CD14-positive monocyte (primary cell): ENCODE results near the gene PDE6H. TPM values are rescaled to one million over a fixed set of nuclear protein-coding genes. Genes with fewer than 3 reads are reported as not detected.

Experiments used
- DNase-seq, 3 donors: peaks; one replicate each; pipeline ENCODE4 v3.0.0-alpha.2; 2011 to 2022
- H2AFZ ChIP-seq: 2 replicates; pipeline ENCODE4 v1.6.0; 2012; ENCODE audit warnings: mild to moderate bottlenecking, low read depth, low read length, inconsistent platforms; ENCODE audit not compliant: insufficient read depth, poor library complexity, severe bottlenecking
- H3K27ac ChIP-seq, 2 donors: 1 replicate in 1 of 2; 2 replicates in 1 of 2; pipeline ENCODE4 v1.5.1; 2012 to 2013; ENCODE audit warnings: low read length in 2 of 2, control low read depth in 1 of 2, inconsistent platforms in 1 of 2, low read depth in 1 of 2, mild to moderate bottlenecking in 1 of 2
- H3K27me3 ChIP-seq, 2 donors: one replicate each; pipeline versions ENCODE4 v1.6.0 to v1.6.1; 2011 to 2013; ENCODE audit warnings: low read length in 2 of 2; ENCODE audit not compliant: control insufficient read depth in 2 of 2, insufficient read depth in 2 of 2
- H3K36me3 ChIP-seq, 2 donors: replicated peaks in 1 of 2; 1 replicate in 1 of 2; 2 replicates in 1 of 2; pipeline versions ENCODE4 v1.5.1 to v1.6.1; 2012 to 2013; ENCODE audit warnings: low read length in 2 of 2, control low read depth in 1 of 2, inconsistent platforms in 1 of 2, mild to moderate bottlenecking in 1 of 2; ENCODE audit not compliant: insufficient read depth in 2 of 2, control insufficient read depth in 1 of 2
- H3K4me1 ChIP-seq, 2 donors: 1 replicate in 1 of 2; 2 replicates in 1 of 2; pipeline versions ENCODE4 v1.5.1 to v1.6.1; 2012 to 2013; ENCODE audit warnings: low read length in 2 of 2, control low read depth in 1 of 2, inconsistent platforms in 1 of 2, mild to moderate bottlenecking in 1 of 2, moderate library complexity in 1 of 2; ENCODE audit not compliant: insufficient read depth in 2 of 2, control insufficient read depth in 1 of 2
- H3K4me2 ChIP-seq: replicated peaks from 2 replicates; pipeline ENCODE3; 2012; ENCODE audit warnings: low read length, moderate library complexity, mild to moderate bottlenecking; ENCODE audit not compliant: poor library complexity, severe bottlenecking; ENCODE audit errors: extremely low read depth
- H3K4me3 ChIP-seq, 3 experiments: fragments of 200-600 bp in 1 of 3; sonication (generic) in 1 of 3; replicated peaks in 1 of 3; 1 replicate in 2 of 3; 2 replicates in 1 of 3; pipeline ENCODE4 v1.5.1; 2011 to 2013; ENCODE audit warnings: low read length in 3 of 3, mild to moderate bottlenecking in 3 of 3, control low read depth in 2 of 3, low read depth in 2 of 3, inconsistent platforms in 1 of 3, moderate library complexity in 1 of 3
- H3K79me2 ChIP-seq: 2 replicates; pipeline ENCODE4 v1.6.0; 2012; ENCODE audit warnings: mild to moderate bottlenecking, control low read depth, inconsistent platforms, low read length, moderate library complexity; ENCODE audit not compliant: insufficient read depth
- H3K9ac ChIP-seq: 2 replicates; pipeline ENCODE4 v1.6.0; 2017; ENCODE audit warnings: low read length, mild to moderate bottlenecking; ENCODE audit not compliant: insufficient read depth, poor library complexity, severe bottlenecking
- H3K9me3 ChIP-seq, 2 donors: replicated peaks in 1 of 2; 1 replicate in 1 of 2; 2 replicates in 1 of 2; pipeline versions ENCODE4 v1.5.1 to v1.6.1; 2012 to 2013; ENCODE audit warnings: low read length in 2 of 2, control low read depth in 1 of 2; ENCODE audit not compliant: control insufficient read depth in 1 of 2, insufficient read depth in 1 of 2
- H4K20me1 ChIP-seq: 2 replicates; pipeline ENCODE4 v1.6.0; 2012; ENCODE audit warnings: mild to moderate bottlenecking, low read length, control low read depth, moderate library complexity; ENCODE audit not compliant: insufficient read depth
- H3K27ac Mint-ChIP-seq, 7 donors: one replicate each; pipeline ENCODE4 v1.8.0; 2020; ENCODE audit warnings: mild to moderate bottlenecking in 7 of 7, mixed read lengths in 7 of 7, moderate library complexity in 6 of 7, inconsistent platforms in 2 of 7
- H3K27me3 Mint-ChIP-seq, 3 donors: one replicate each; pipeline ENCODE4 v1.8.0; 2021 to 2022; ENCODE audit warnings: low read depth in 3 of 3, mild to moderate bottlenecking in 3 of 3, mixed read lengths in 3 of 3, moderate library complexity in 3 of 3, inconsistent platforms in 1 of 3
- H3K36me3 Mint-ChIP-seq, 2 donors: one replicate each; pipeline ENCODE4 v1.8.0; 2020; ENCODE audit warnings: mixed read lengths in 2 of 2, inconsistent platforms in 1 of 2, mild to moderate bottlenecking in 1 of 2
- H3K4me1 Mint-ChIP-seq: one replicate; pipeline ENCODE4 v1.8.0; 2020; ENCODE audit warnings: mild to moderate bottlenecking, mixed read lengths
- H3K4me3 Mint-ChIP-seq, 2 donors: one replicate each; pipeline ENCODE4 v1.8.0; 2020; ENCODE audit warnings: mild to moderate bottlenecking in 2 of 2, mixed read lengths in 2 of 2, moderate library complexity in 1 of 2
- H3K9me3 Mint-ChIP-seq, 7 donors: one replicate each; pipeline ENCODE4 v1.8.0; 2020 to 2022; ENCODE audit warnings: mixed read lengths in 7 of 7, mild to moderate bottlenecking in 6 of 7, moderate library complexity in 6 of 7, inconsistent platforms in 2 of 7
- CTCF ChIP-seq: fragments of 200-600 bp; IDR thresholded peaks from one replicate; pipeline ENCODE4 v1.8.0; 2022; ENCODE audit warnings: antibody characterized with exemption, mild to moderate bottlenecking
- WGBS: methylation state at CpG from one replicate; pipeline ENCODE4 v1.1.5; 2013; ENCODE audit warnings: missing lambda C conversion rate; ENCODE audit not compliant: insufficient coverage; 5-methylcytosine and 5-hydroxymethylcytosine counted together
- intact Hi-C, 2 donors: fragments of 100-400 bp; cut with micrococcal nuclease; formaldehyde crosslinking; loops; one replicate each; pipeline versions ENCODE4 v1.15.0 to v1.15.1; 2023
- polyA plus RNA-seq, 3 donors: library from polyadenylated mRNA; depleted of rRNA in 1 of 3; unstranded in 2 of 3; stranded (reverse) in 1 of 3; fragments of 300-500 nt in 2 of 3; fragments of >200 nt in 1 of 3; fragmentation: Illumina TruSeq in 2 of 3; gene quantifications; 1 replicate in 2 of 3; 2 replicates in 1 of 3; pipeline ENCODE4 v1.2.3, GENCODE V29; 2012 to 2021

The PDE6H gene
- polyA plus RNA-seq, 3 donors, result 0.33 to 0.56 TPM; not detected in 1

GRCh38 chr12:14928931-14929330 lies 43.9 kb upstream of the PDE6H start:
- Mint-ChIP-seq H3K4me1 (peaks cover 2% of the 10 kb centered on the region), H3K9me3 (no peaks in the 10 kb centered on the region), H3K4me3 (no peak overlapping the region), H3K27ac (no peak overlapping the region), H3K27me3 (peaks cover 0 to 2% (median 0%) of the 10 kb centered on the region in 3 donors), H3K36me3 (peaks cover 54 to 57% of the 10 kb centered on the region in 2 donors)
- H3K4me2 ChIP-seq, result no peak overlapping the region
- no peak overlapping the region for H3K27ac ChIP-seq
- no peaks in the 10 kb centered on the region for H3K27me3 ChIP-seq
- DNase-seq, result no peak
- H3K4me3 ChIP-seq, result no peak overlapping the region
- H3K9me3 ChIP-seq, result no peaks in the 10 kb centered on the region
- 93% methylated on average over 2 of the region's 4 CpGs for WGBS
- H3K4me1 ChIP-seq, result peaks cover 0 to 3% of the 10 kb centered on the region in 2 donors
- no peak overlapping the region for H3K9ac ChIP-seq
- peaks cover 52 to 64% of the 10 kb centered on the region in 2 donors for H3K36me3 ChIP-seq
- no peaks in the 10 kb centered on the region for H4K20me1 ChIP-seq
- no peaks in the 10 kb centered on the region for H3K79me2 ChIP-seq
- H2AFZ ChIP-seq, result no peak overlapping the region
- intact Hi-C loops, result no loop called here
- no peak for TF ChIP-seq CTCF

- no peaks in the 10 kb centered on the region for H3K9me3 ChIP-seq
- Mint-ChIP-seq H3K27ac (no peak overlapping the region), H3K9me3 (no peaks in the 10 kb centered on the region), H3K27me3 (no peaks in the 10 kb centered on the region), H3K36me3 (peaks cover 62 to 66% of the 10 kb centered on the region in 2 donors), H3K4me1 (no peaks in the 10 kb centered on the region), H3K4me3 (no peak overlapping the region)
- no peaks in the 10 kb centered on the region for H3K4me1 ChIP-seq
- no peak overlapping the region for H2AFZ ChIP-seq
- H3K27ac ChIP-seq, result no peak overlapping the region
- TF ChIP-seq CTCF, result no peak
- peaks cover 64 to 77% of the 10 kb centered on the region in 2 donors for H3K36me3 ChIP-seq
- intact Hi-C loops, result loop anchor here in 1 of 2 donors (10.0 kb wide), 1 partner anchor 85 kb away; the partner anchor contains the start of gene ART4
- H3K79me2 ChIP-seq, result no peaks in the 10 kb centered on the region
- no peaks in the 10 kb centered on the region for H3K27me3 ChIP-seq
- H4K20me1 ChIP-seq, result no peaks in the 10 kb centered on the region
- H3K9ac ChIP-seq, result no peak overlapping the region
- H3K4me3 ChIP-seq, result no peak overlapping the region
- H3K4me2 ChIP-seq, result no peak overlapping the region
- DNase-seq, result no peak
These were observed 42.5 kb upstream of the PDE6H start for GRCh38 chr12:14930299-14930698.
